ENCODE data around the gene PLVAP.

GRCh38 chr19:17358395-17358794 lies 18.7 kb downstream of the PLVAP start:
- TF ChIP-seq FOXM1 (IDR thresholded peaks at IDR 0.05; ENCODE audit: borderline replicate concordance) (no peak), SUZ12 (IDR thresholded peaks at IDR 0.05) (no peak), ZNF384 (IDR thresholded peaks at IDR 0.05) (no peak), BHLHE40 (IDR thresholded peaks at IDR 0.05; ENCODE audit: borderline replicate concordance) (no peak), L3MBTL2 (conservative IDR thresholded peaks at IDR 0.05) (no peak), TARDBP (IDR thresholded peaks at IDR 0.05) (no peak), SP1 (IDR thresholded peaks at IDR 0.05) (no peak), CTBP1 (IDR thresholded peaks at IDR 0.05; ENCODE audit: borderline replicate concordance) (no peak), ELF4 (IDR thresholded peaks at IDR 0.05) (no peak)

Measured in HEK293T (cell line).